MM.1S (cell line): ENCODE data around the gene PRKCE.

ENCODE experiments used
- CTCF ChIP-seq: fragments of 300-600 bp; sonication (generic); IDR thresholded peaks from 2 replicates; pipeline ENCODE4 v1.5.1; 2016; ENCODE audit warnings: antibody characterized with exemption, low read length, mixed read lengths
- EZH2 ChIP-seq: fragments of 300-600 bp; sonication (generic); optimal IDR thresholded peaks from 2 replicates; pipeline ENCODE3; 2017; ENCODE audit warnings: low read depth, mild to moderate bottlenecking, antibody characterized with exemption, low read length, mixed read lengths
- EZH2phosphoT487 ChIP-seq: fragments of 300-600 bp; sonication (generic); IDR thresholded peaks from 2 replicates; pipeline ENCODE4 v1.6.1; 2018; ENCODE audit warnings: antibody characterized with exemption, low read length

DNA sequence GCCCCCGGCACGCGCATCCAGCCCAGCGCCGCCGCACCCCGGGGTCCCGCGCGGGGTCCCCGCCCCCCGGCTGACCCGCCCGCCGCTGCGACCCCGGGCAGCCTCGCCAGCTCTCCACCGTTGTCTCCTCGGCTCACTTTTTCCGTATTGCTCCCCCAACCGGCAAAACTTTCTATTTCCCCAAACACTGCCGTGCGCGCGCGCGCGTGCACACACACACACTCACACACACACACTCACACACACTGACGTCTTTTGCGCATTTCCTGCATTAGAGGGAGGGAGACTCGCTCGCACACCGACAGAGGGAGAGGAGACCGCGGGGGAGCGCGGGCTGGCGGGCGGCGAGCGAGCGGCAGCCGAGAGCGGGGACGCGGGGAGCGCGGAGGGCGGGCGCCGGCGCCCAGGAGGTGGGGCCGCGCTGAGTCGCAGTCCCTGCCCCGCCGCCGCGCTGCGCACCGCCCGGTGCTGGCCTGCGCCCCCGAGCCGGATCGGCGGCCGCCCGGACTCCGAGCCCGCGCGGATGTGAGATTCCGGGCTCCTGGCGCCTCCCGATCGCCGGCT, 542 bp upstream of the PRKCE start:
- TF ChIP-seq CTCF, result peak; percentile 43
- TF ChIP-seq EZH2, result no peak
- TF ChIP-seq EZH2phosphoT487, result no peak
